Common myeloid progenitor, CD34-positive (primary cell): ENCODE data around the gene HOOK1.
"Not testable (repeated sequence)": the region's sequence is repeated elsewhere in the genome, so short reads cannot be mapped to it uniquely, and the experiment has no call there.

ENCODE experiments used
- CTCF ChIA-PET: fragments of 350-600 bp; sonication (Branson Sonifier 250); formaldehyde crosslinking; loops from one replicate; lab custom pipeline; 2021; ENCODE audit warnings: antibody characterized with exemption; lab: Charles Lee
- POLR2A ChIA-PET: fragments of 350-600 bp; sonication (Branson Sonifier 250); formaldehyde crosslinking; loops from one replicate; lab custom pipeline; 2021; ENCODE audit warnings: antibody characterized with exemption; lab: Charles Lee
- DNase-seq, 3 donors: peaks; one replicate each; pipeline versions ENCODE4 v3.0.0 to v3.0.0-alpha.2; 2013
- H3K27ac ChIP-seq, 2 experiments: 1 replicate in 1 of 2; 2 replicates in 1 of 2; pipeline ENCODE4 v1.7.0; 2013; ENCODE audit warnings: inconsistent platforms in 2 of 2, low read length in 2 of 2, mild to moderate bottlenecking in 2 of 2, low read depth in 1 of 2, moderate library complexity in 1 of 2; ENCODE audit not compliant: severe bottlenecking in 2 of 2, insufficient read depth in 1 of 2, poor library complexity in 1 of 2
- H3K27me3 ChIP-seq, 5 experiments: replicated peaks in 2 of 5; 1 replicate in 3 of 5; 2 replicates in 2 of 5; pipeline versions ENCODE4 v1.6.1 to v1.7.0; 2013; ENCODE audit warnings: low read length in 4 of 5, mild to moderate bottlenecking in 2 of 5, moderate library complexity in 2 of 5, inconsistent platforms in 1 of 5; ENCODE audit not compliant: insufficient read depth in 5 of 5, control insufficient read depth in 4 of 5
- H3K36me3 ChIP-seq, 4 experiments: 1 replicate in 2 of 4; 2 replicates in 2 of 4; pipeline versions ENCODE4 v1.6.1 to v1.7.0; 2013; ENCODE audit warnings: low read length in 3 of 4, control low read depth in 1 of 4, mild to moderate bottlenecking in 1 of 4; ENCODE audit not compliant: control insufficient read depth in 4 of 4, insufficient read depth in 4 of 4
- H3K4me1 ChIP-seq, 4 experiments: 1 replicate in 3 of 4; 2 replicates in 1 of 4; pipeline versions ENCODE4 v1.6.1 to v1.7.1; 2013; ENCODE audit warnings: low read length in 3 of 4, mild to moderate bottlenecking in 3 of 4, control low read depth in 1 of 4, inconsistent platforms in 1 of 4, moderate library complexity in 1 of 4; ENCODE audit not compliant: control insufficient read depth in 4 of 4, insufficient read depth in 4 of 4; ENCODE audit errors: control extremely low read depth in 1 of 4
- H3K4me3 ChIP-seq, 7 experiments: 1 replicate in 4 of 7; 2 replicates in 3 of 7; pipeline versions ENCODE4 v1.5.1 to v1.7.0; 2013; ENCODE audit warnings: mild to moderate bottlenecking in 7 of 7, low read length in 6 of 7, moderate library complexity in 6 of 7, inconsistent platforms in 2 of 7, low read depth in 2 of 7, control low read depth in 1 of 7; ENCODE audit not compliant: insufficient read depth in 4 of 7, control insufficient read depth in 1 of 7; ENCODE audit errors: extremely low read depth in 1 of 7
- H3K9me3 ChIP-seq, 5 experiments: 1 replicate in 4 of 5; 2 replicates in 1 of 5; pipeline versions ENCODE4 v1.6.1 to v1.7.1; 2013; ENCODE audit warnings: low read length in 4 of 5, mild to moderate bottlenecking in 2 of 5, inconsistent platforms in 1 of 5, low read depth in 1 of 5, moderate library complexity in 1 of 5; ENCODE audit not compliant: control insufficient read depth in 4 of 5, insufficient read depth in 2 of 5; ENCODE audit errors: control extremely low read depth in 1 of 5
- WGBS: methylation state at CpG from one replicate; pipeline ENCODE4 v1.1.5; 2013; ENCODE audit not compliant: insufficient coverage; 5-methylcytosine and 5-hydroxymethylcytosine counted together

Gene HOOK1

GRCh38 chr1:59846209-59846894 lies 31.6 kb downstream of the HOOK1 start:
- Histone ChIP-seq H3K4me3 (no peak overlapping the region), H3K36me3 (peaks cover 2 to 26% (median 11%) of the 10 kb centered on the region in 4 experiments), H3K27me3 (no peaks in the 10 kb centered on the region), H3K9me3 (peaks cover 0 to 6% (median 0%) of the 10 kb centered on the region in 5 experiments), H3K4me1 (no peaks in the 10 kb centered on the region), H3K27ac (no peak overlapping the region)
- DNase-seq, result no peak
- ChIA-PET POLR2A (interaction anchor here (0.6 kb wide), 1 partner anchor 1146 kb away, joined by 3 read pairs; the partner anchor contains the start of gene MYSM1), CTCF (no interaction called here)
- no CpG with 5 or more reads among the region's 3 CpGs for WGBS

GRCh38 chr1:59846895-59847282 lies 32.1 kb downstream of the HOOK1 start:
- Histone ChIP-seq H3K36me3 (peaks cover 2 to 26% (median 11%) of the 10 kb centered on the region in 4 experiments), H3K27me3 (no peaks in the 10 kb centered on the region), H3K4me3 (no peak overlapping the region), H3K9me3 (peaks cover 0 to 6% (median 0%) of the 10 kb centered on the region in 5 experiments), H3K27ac (no peak overlapping the region), H3K4me1 (no peaks in the 10 kb centered on the region)
- whole genome bisulfite sequencing, result 100% methylated on average over 2 of the region's 2 CpGs
- ChIA-PET POLR2A (interaction anchor here (0.6 kb wide), 1 partner anchor 1147 kb away, joined by 3 read pairs; the partner anchor contains the start of gene MYSM1), CTCF (no interaction called here)
- no peak for DNase-seq

- Histone ChIP-seq H3K27ac (no peak overlapping the region), H3K36me3 (peaks cover 2 to 26% (median 11%) of the 10 kb centered on the region in 4 experiments), H3K9me3 (peaks cover 0 to 17% (median 0%) of the 10 kb centered on the region in 5 experiments), H3K27me3 (no peaks in the 10 kb centered on the region), H3K4me1 (no peaks in the 10 kb centered on the region), H3K4me3 (no peak overlapping the region)
- ChIA-PET CTCF (interaction anchor here (0.6 kb wide), 1 partner anchor 17 kb away, joined by 3 read pairs; no protein-coding TSS in a partner anchor), POLR2A (no interaction called here)
- DNase-seq, result no peak
- 100% methylated on average over 1 of the region's 1 CpG for WGBS
Observed at GRCh38 chr1:59852117-59852516, 37.4 kb downstream of the HOOK1 start.

GRCh38 chr1:59855297-59855696 lies 40.5 kb downstream of the HOOK1 start:
- H3K36me3 ChIP-seq, result peaks cover 0 to 11% (median 5%) of the 10 kb centered on the region in 4 experiments
- POLR2A ChIA-PET, H3K27me3 ChIP-seq, DNase-seq, H3K4me3 ChIP-seq, CTCF ChIA-PET, H3K4me1 ChIP-seq, H3K27ac ChIP-seq: not testable (repeated sequence)
- peaks cover 0 to 15% (median 0%) of the 10 kb centered on the region in 5 experiments for H3K9me3 ChIP-seq
- no CpG with 5 or more reads among the region's 1 CpG for WGBS

GRCh38 chr1:59856725-59857338 lies 42.1 kb downstream of the HOOK1 start:
- Histone ChIP-seq H3K36me3 (peaks cover 0 to 9% (median 3%) of the 10 kb centered on the region in 4 experiments), H3K4me1 (no peaks in the 10 kb centered on the region), H3K27me3 (no peaks in the 10 kb centered on the region), H3K9me3 (peaks cover 0 to 11% (median 0%) of the 10 kb centered on the region in 5 experiments), H3K4me3 (no peak overlapping the region), H3K27ac (no peak overlapping the region)
- POLR2A ChIA-PET, result no interaction called here
- DNase-seq, result no peak
- WGBS, result 98% methylated on average over 4 of the region's 4 CpGs
- CTCF ChIA-PET, result interaction anchor here (1.6 kb wide), 1 partner anchor 37 kb away, joined by 4 read pairs; no protein-coding TSS in a partner anchor

- Histone ChIP-seq H3K36me3 (peaks cover 0 to 9% (median 3%) of the 10 kb centered on the region in 4 experiments), H3K4me1 (no peaks in the 10 kb centered on the region), H3K27ac (no peak overlapping the region), H3K4me3 (no peak overlapping the region), H3K27me3 (no peaks in the 10 kb centered on the region), H3K9me3 (peaks cover 0 to 11% (median 0%) of the 10 kb centered on the region in 5 experiments)
- no CpG with 5 or more reads among the region's 5 CpGs for WGBS
- DNase-seq, result no peak
- CTCF ChIA-PET, result no interaction called here
- POLR2A ChIA-PET, result no interaction called here
Observed at GRCh38 chr1:59857679-59858354, 43.1 kb downstream of the HOOK1 start.
